Uterus (tissue), 4 donors: ENCODE measurements around the gene GAREM1. TPM values are rescaled to one million over a fixed set of nuclear protein-coding genes. Genes with fewer than 3 reads are reported as not detected.

Experiments
- DNase-seq, 2 donors: peaks; one replicate each; pipeline ENCODE4 v3.0.0-alpha.2; 2019 to 2020
- H3K27ac ChIP-seq, 2 donors: fragments of 200-600 bp; sonication (generic); 1 replicate in 1 of 2; 2 replicates in 1 of 2; pipeline ENCODE4 v1.5.1; 2016 to 2018
- H3K27me3 ChIP-seq, 2 donors: fragments of 200-600 bp; sonication (generic); one replicate each; pipeline ENCODE4 v1.5.1; 2018 to 2019; ENCODE audit warnings: control low read depth in 1 of 2
- H3K36me3 ChIP-seq, 2 donors: fragments of 200-600 bp; sonication (generic); one replicate each; pipeline ENCODE4 v1.5.1; 2019; ENCODE audit warnings: control low read depth in 1 of 2
- H3K4me1 ChIP-seq, 2 donors: fragments of 200-600 bp; sonication (generic); one replicate each; pipeline ENCODE4 v1.5.1; 2018 to 2019; ENCODE audit warnings: control low read depth in 1 of 2
- H3K4me3 ChIP-seq, 2 donors: fragments of 200-600 bp; sonication (generic); 1 replicate in 1 of 2; 2 replicates in 1 of 2; pipeline ENCODE4 v1.5.1; 2018 to 2019; ENCODE audit warnings: mild to moderate bottlenecking in 1 of 2
- H3K9me3 ChIP-seq, 2 donors: fragments of 200-600 bp; sonication (generic); one replicate each; pipeline ENCODE4 v1.5.1; 2019; ENCODE audit warnings: control low read depth in 1 of 2
- CTCF ChIP-seq, 4 experiments: fragments of 200-600 bp in 2 of 4; fragments of 450-650 bp in 2 of 4; sonication (generic) in 2 of 4; IDR thresholded peaks; one replicate each; pipeline ENCODE4 v1.5.1; 2016 to 2019; ENCODE audit warnings: antibody characterized with exemption in 4 of 4, mild to moderate bottlenecking in 2 of 4, moderate library complexity in 1 of 4
- POLR2A ChIP-seq, 2 donors: fragments of 450-650 bp; IDR thresholded peaks; one replicate each; pipeline ENCODE4 v1.6.1; 2016; ENCODE audit warnings: antibody characterized with exemption in 2 of 2, mild to moderate bottlenecking in 1 of 2, moderate library complexity in 1 of 2
- intact Hi-C: fragments of 100-400 bp; cut with DNase I; formaldehyde crosslinking; loops from one replicate; pipeline ENCODE4 v1.15.1; 2023; ENCODE audit warnings: low total_unique reads
- total RNA-seq, 4 donors: library from RNA; depleted of rRNA in 3 of 4; stranded (reverse); fragments of >200 nt in 3 of 4; gene quantifications; one replicate each; pipeline versions ENCODE4 v1.1.0 to v1.2.4, GENCODE V29; 2014 to 2023
- donor health status: DM: yes; HTN: yes; CAD: no.

GAREM1 gene
- total RNA-seq, 4 donors from 2014 or later: 1.5 to 12.0 (median 5.9) TPM

GRCh38 chr18:32358529-32358928, 112.2 kb downstream of the GAREM1 start:
- H3K9me3 ChIP-seq: no peaks in the 10 kb centered on the region
- H3K4me1 ChIP-seq: peaks cover 0 to 4% of the 10 kb centered on the region in 2 donors
- TF ChIP-seq CTCF (IDR thresholded peaks at IDR 0.05): no peak
- no peak for TF ChIP-seq POLR2A (IDR thresholded peaks at IDR 0.05)
- no peaks in the 10 kb centered on the region for H3K36me3 ChIP-seq
- no peak for DNase-seq
- H3K4me3 ChIP-seq: no peak overlapping the region
- intact Hi-C loops: no loop called here
- no peaks in the 10 kb centered on the region for H3K27me3 ChIP-seq
- H3K27ac ChIP-seq: no peak overlapping the region

- Histone ChIP-seq H3K4me1 (peaks cover 0 to 4% of the 10 kb centered on the region in 2 donors), H3K9me3 (no peaks in the 10 kb centered on the region), H3K27ac (no peak overlapping the region), H3K36me3 (no peaks in the 10 kb centered on the region), H3K4me3 (no peak overlapping the region), H3K27me3 (no peaks in the 10 kb centered on the region)
- intact Hi-C loops: no loop called here
- DNase-seq: no peak
- TF ChIP-seq POLR2A (IDR thresholded peaks at IDR 0.05) (no peak), CTCF (IDR thresholded peaks at IDR 0.05) (no peak)
Observed at GRCh38 chr18:32358075-32358474, 112.6 kb downstream of the GAREM1 start.

- no peak overlapping the region for H3K27ac ChIP-seq
- intact Hi-C loops: no loop called here
Observed at GRCh38 chr18:32355896-32356295, 114.8 kb downstream of the GAREM1 start.

GRCh38 chr18:32354518-32354917, 116.2 kb downstream of the GAREM1 start:
- no peak overlapping the region for H3K4me3 ChIP-seq
- H3K4me1 ChIP-seq: peaks cover 0 to 4% of the 10 kb centered on the region in 2 donors
- no peak for TF ChIP-seq CTCF (IDR thresholded peaks at IDR 0.05)
- no peak for TF ChIP-seq POLR2A (IDR thresholded peaks at IDR 0.05)
- no peak overlapping the region for H3K27ac ChIP-seq
- no peak for DNase-seq
- intact Hi-C loops: no loop called here
- no peaks in the 10 kb centered on the region for H3K27me3 ChIP-seq
- H3K36me3 ChIP-seq: no peaks in the 10 kb centered on the region
- no peaks in the 10 kb centered on the region for H3K9me3 ChIP-seq

More at GRCh38 chr18:32355896-32356295, 114.8 kb downstream of the GAREM1 start:
- Histone ChIP-seq H3K4me3 (no peak overlapping the region), H3K27me3 (no peaks in the 10 kb centered on the region), H3K9me3 (no peaks in the 10 kb centered on the region), H3K36me3 (no peaks in the 10 kb centered on the region), H3K4me1 (peaks cover 0 to 4% of the 10 kb centered on the region in 2 donors)
- TF ChIP-seq POLR2A (IDR thresholded peaks at IDR 0.05): no peak
- TF ChIP-seq CTCF (IDR thresholded peaks at IDR 0.05): no peak
- no peak for DNase-seq

GRCh38 chr18:32353257-32353656, 117.4 kb downstream of the GAREM1 start:
- TF ChIP-seq POLR2A (IDR thresholded peaks at IDR 0.05) (no peak), CTCF (IDR thresholded peaks at IDR 0.05) (no peak)
- no peak for DNase-seq
- no peaks in the 10 kb centered on the region for H3K9me3 ChIP-seq
- peaks cover 0 to 8% of the 10 kb centered on the region in 2 donors for H3K4me1 ChIP-seq
- intact Hi-C loops: no loop called here
- H3K27me3 ChIP-seq: no peaks in the 10 kb centered on the region
- no peak overlapping the region for H3K4me3 ChIP-seq
- H3K27ac ChIP-seq: no peak overlapping the region
- no peaks in the 10 kb centered on the region for H3K36me3 ChIP-seq
